D341Med (cell line): ENCODE data around the gene DEPDC7.
"Not testable (repeated sequence)": the region's sequence is repeated elsewhere in the genome, so short reads cannot be mapped to it uniquely, and the experiment has no call there.

ENCODE experiments used
- DNase-seq: peaks from one replicate; pipeline ENCODE4 v3.0.0; 2012; ENCODE audit warnings: low spot score

DEPDC7 gene

GRCh38 chr11:33025339-33025722, 9.7 kb downstream of the DEPDC7 start:
- no peak for DNase-seq

GRCh38 chr11:33027233-33027632, 11.6 kb downstream of the DEPDC7 start:
- DNase-seq = no peak

GRCh38 chr11:33027846-33028536, 12.3 kb downstream of the DEPDC7 start:
- DNase-seq = no peak

GRCh38 chr11:33028537-33028914, 12.8 kb downstream of the DEPDC7 start:
- no peak for DNase-seq

GRCh38 chr11:33029218-33029617, 13.5 kb downstream of the DEPDC7 start:
- DNase-seq = not testable (repeated sequence)

GRCh38 chr11:33033493-33033892, 17.8 kb downstream of the DEPDC7 start:
- DNase-seq = no peak

- DNase-seq = no peak
These were observed 19.3 kb downstream of the DEPDC7 start for GRCh38 chr11:33035011-33035410.

GRCh38 chr11:33039274-33040032, 23.8 kb downstream of the DEPDC7 start, which contains the start of gene TCP11L1:
TCP11L1 (plus strand) TSS chr11:33039572; CDS start chr11:33043774, 4,202 bp downstream.
- peak; percentile 83 for DNase-seq

GRCh38 chr11:33040033-33040861, 24.6 kb downstream of the DEPDC7 start:
- DNase-seq = no peak

- DNase-seq = no peak
These were observed 25.3 kb downstream of the DEPDC7 start for GRCh38 chr11:33040862-33041453.

- no peak for DNase-seq
These were observed 27.6 kb downstream of the DEPDC7 start for GRCh38 chr11:33043221-33043830.

- DNase-seq = no peak
These were observed 28.6 kb downstream of the DEPDC7 start for GRCh38 chr11:33044285-33044756.

GRCh38 chr11:33045551-33046255, 30.0 kb downstream of the DEPDC7 start:
- no peak for DNase-seq

- DNase-seq = not testable (repeated sequence)
These were observed 33.0 kb downstream of the DEPDC7 start for GRCh38 chr11:33048701-33049100.

GRCh38 chr11:33049565-33050408, 34.1 kb downstream of the DEPDC7 start:
- DNase-seq = not testable (repeated sequence)

- DNase-seq = no peak
These were observed 36.6 kb downstream of the DEPDC7 start for GRCh38 chr11:33052231-33052630.

GRCh38 chr11:33055375-33055774, 39.7 kb downstream of the DEPDC7 start:
- DNase-seq = no peak

GRCh38 chr11:33057284-33057683, 41.6 kb downstream of the DEPDC7 start:
- no peak for DNase-seq

GRCh38 chr11:33059331-33060007, 43.8 kb downstream of the DEPDC7 start:
- no peak for DNase-seq
